ENCODE data around the gene NEK1. TPM values are rescaled to one million over a fixed set of nuclear protein-coding genes. Genes with fewer than 3 reads are reported as not detected.

NEK1 gene
- total and polyA plus RNA-seq, 4 donors: 3.6 to 32.9 (median 9.3) TPM

DNA sequence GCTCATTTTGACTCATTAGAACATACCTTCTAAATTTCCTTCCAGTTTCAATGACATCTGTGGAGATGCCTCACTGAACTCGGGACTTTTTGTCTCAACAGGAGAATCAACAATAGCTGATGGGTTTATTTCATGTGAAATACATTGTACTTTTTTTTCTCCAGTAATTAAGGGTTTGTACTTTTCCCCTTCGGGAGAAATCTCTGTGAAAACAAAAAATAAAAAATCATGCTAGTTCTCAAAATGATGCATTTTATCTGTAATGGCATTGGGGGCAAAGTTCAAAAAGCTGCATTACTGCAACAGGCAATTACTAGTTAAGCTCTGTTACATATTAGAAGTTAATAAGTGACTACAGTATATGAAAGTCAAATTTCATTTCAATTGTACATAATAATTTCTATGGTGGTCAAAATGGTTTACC lies 174.3 kb downstream of the NEK1 start:
- WGBS, 2 donors: 86 to 91% methylated on average over 2 of the region's 2 CpGs
- Histone ChIP-seq H3K4me1 (ENCODE audit: control insufficient read depth in 5 of 5, insufficient read depth in 5 of 5, low read length in 5 of 5) (peaks cover 3 to 27% (median 13%) of the 10 kb centered on the region in 5 donors), H3K27me3 (ENCODE audit: control insufficient read depth in 3 of 3, insufficient read depth in 3 of 3, low read length in 2 of 3) (no peaks in the 10 kb centered on the region), H3K36me3 (ENCODE audit: control insufficient read depth in 4 of 4, insufficient read depth in 4 of 4, low read length in 4 of 4) (peaks cover 0 to 6% (median 2%) of the 10 kb centered on the region in 4 donors), H3K27ac (ENCODE audit: low read depth in 1 of 2, low read length in 1 of 2) (no peak overlapping the region), H3K9me3 (ENCODE audit: control insufficient read depth in 4 of 4, insufficient read depth in 3 of 4, low read length in 3 of 4) (peaks cover 0 to 2% (median 0%) of the 10 kb centered on the region in 4 donors), H3K9ac (ENCODE audit: insufficient read depth in 1 of 2, low read length in 2 of 2) (no peak overlapping the region), H3K4me3 (no peak overlapping the region)
- ATAC-seq (ENCODE audit: insufficient read depth, low FRiP score): no peak
- DNase-seq: peak in 1 of 3 donors; percentile 6
- TF ChIP-seq CTCF (IDR thresholded peaks at IDR 0.05; ENCODE audit: control extremely low read depth, extremely low read depth): no peak

GRCh38 chr4:169437299-169438047 lies 174.9 kb downstream of the NEK1 start:
- H3K27ac ChIP-seq (ENCODE audit: low read depth in 1 of 2, low read length in 1 of 2): no peak overlapping the region
- no peak for TF ChIP-seq CTCF (IDR thresholded peaks at IDR 0.05; ENCODE audit: control extremely low read depth, extremely low read depth)
- no peaks in the 10 kb centered on the region for H3K9me3 ChIP-seq (ENCODE audit: control insufficient read depth in 4 of 4, insufficient read depth in 3 of 4, low read length in 3 of 4)
- DNase-seq: peak in 1 of 3 donors; percentile 47
- H3K27me3 ChIP-seq (ENCODE audit: control insufficient read depth in 3 of 3, insufficient read depth in 3 of 3, low read length in 2 of 3): no peaks in the 10 kb centered on the region
- ATAC-seq (ENCODE audit: insufficient read depth, low FRiP score): no peak
- WGBS, 2 donors: 90 to 91% methylated on average over 7 of the region's 7 CpGs
- H3K36me3 ChIP-seq (ENCODE audit: control insufficient read depth in 4 of 4, insufficient read depth in 4 of 4, low read length in 4 of 4): peaks cover 0 to 6% (median 2%) of the 10 kb centered on the region in 4 donors
- peaks cover 3 to 27% (median 13%) of the 10 kb centered on the region in 5 donors for H3K4me1 ChIP-seq (ENCODE audit: control insufficient read depth in 5 of 5, insufficient read depth in 5 of 5, low read length in 5 of 5)
- no peak overlapping the region for H3K9ac ChIP-seq (ENCODE audit: insufficient read depth in 1 of 2, low read length in 2 of 2)
- H3K4me3 ChIP-seq: no peak overlapping the region

DNA sequence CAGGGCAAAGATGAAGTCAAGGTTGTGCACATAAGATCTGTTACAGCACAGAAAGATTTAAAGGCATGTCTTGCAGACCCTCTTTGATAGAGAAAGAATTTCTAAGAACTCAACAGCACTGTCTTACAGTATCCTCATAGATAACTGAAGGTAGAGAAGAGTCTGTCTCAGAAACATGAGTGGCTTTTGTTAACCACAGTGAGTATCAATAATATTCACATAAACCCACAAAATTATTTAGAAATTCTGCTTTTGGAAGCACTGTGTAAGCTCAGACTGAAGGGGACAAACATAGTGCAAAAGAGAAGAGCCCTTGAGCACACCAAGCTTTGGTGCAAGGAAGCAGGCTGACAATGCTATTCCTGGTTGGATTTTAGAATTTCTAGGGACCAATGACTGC lies 175.6 kb downstream of the NEK1 start:
- no peak for ATAC-seq (ENCODE audit: insufficient read depth, low FRiP score)
- H3K9ac ChIP-seq (ENCODE audit: insufficient read depth in 1 of 2, low read length in 2 of 2): no peak overlapping the region
- H3K36me3 ChIP-seq (ENCODE audit: control insufficient read depth in 4 of 4, insufficient read depth in 4 of 4, low read length in 4 of 4): peaks cover 0 to 6% (median 2%) of the 10 kb centered on the region in 4 donors
- H3K9me3 ChIP-seq (ENCODE audit: control insufficient read depth in 4 of 4, insufficient read depth in 3 of 4, low read length in 3 of 4): no peaks in the 10 kb centered on the region
- peaks cover 3 to 27% (median 11%) of the 10 kb centered on the region in 5 donors for H3K4me1 ChIP-seq (ENCODE audit: control insufficient read depth in 5 of 5, insufficient read depth in 5 of 5, low read length in 5 of 5)
- no peak for TF ChIP-seq CTCF (IDR thresholded peaks at IDR 0.05; ENCODE audit: control extremely low read depth, extremely low read depth)
- no peak for DNase-seq
- H3K27ac ChIP-seq (ENCODE audit: low read depth in 1 of 2, low read length in 1 of 2): no peak overlapping the region
- H3K4me3 ChIP-seq: no peak overlapping the region
- no peaks in the 10 kb centered on the region for H3K27me3 ChIP-seq (ENCODE audit: control insufficient read depth in 3 of 3, insufficient read depth in 3 of 3, low read length in 2 of 3)
